HepG2 (cell line): Measurements from ENCODE around the gene SOCS1. TPM values are rescaled to one million over a fixed set of nuclear protein-coding genes. Genes with fewer than 3 reads are reported as not detected.
A peak's percentile ranks its signal among the peaks of the same experiment; 100 is the strongest.

Source experiments
- ATAD3A ChIP-seq: sonication (generic); formaldehyde crosslinking; IDR thresholded peaks from 2 replicates; pipeline ENCODE4 v1.4.0; 2020; ENCODE audit warnings: missing genetic modification reagents
- CREB3 ChIP-seq: sonication (generic); formaldehyde crosslinking; IDR thresholded peaks from 2 replicates; pipeline ENCODE4 v1.5.0; 2020; ENCODE audit warnings: missing genetic modification reagents
- ELK4 ChIP-seq: sonication (generic); formaldehyde crosslinking; IDR thresholded peaks from 2 replicates; pipeline ENCODE4 v1.9.0; 2021; ENCODE audit warnings: missing genetic modification reagents, borderline replicate concordance
- FOXO1 ChIP-seq: sonication (generic); formaldehyde crosslinking; IDR thresholded peaks from 2 replicates; pipeline ENCODE4 v1.4.0; 2020; ENCODE audit warnings: missing genetic modification reagents
- GTF3A ChIP-seq: sonication (generic); formaldehyde crosslinking; conservative IDR thresholded peaks from 2 replicates; pipeline ENCODE4 v1.4.0; 2020; ENCODE audit warnings: mild to moderate bottlenecking, missing genetic modification reagents
- HMGXB3 ChIP-seq: sonication (generic); formaldehyde crosslinking; IDR thresholded peaks from 2 replicates; pipeline ENCODE4 v1.4.0; 2020; ENCODE audit warnings: missing genetic modification reagents, borderline replicate concordance
- PBX3 ChIP-seq: sonication (generic); formaldehyde crosslinking; IDR thresholded peaks from 2 replicates; pipeline ENCODE4 v1.8.1; 2023; ENCODE audit warnings: missing genetic modification reagents, inconsistent platforms, borderline replicate concordance
- ZEB1 ChIP-seq: IDR thresholded peaks from 2 replicates; pipeline ENCODE4 v1.6.1; 2012; ENCODE audit warnings: mild to moderate bottlenecking, low read depth, inconsistent platforms; ENCODE audit not compliant: insufficient replicate concordance
- ZFP37 ChIP-seq: sonication (generic); formaldehyde crosslinking; IDR thresholded peaks from 2 replicates; pipeline ENCODE4 v1.4.0; 2020; ENCODE audit warnings: missing genetic modification reagents, borderline replicate concordance
- ZFP41 ChIP-seq: sonication (generic); formaldehyde crosslinking; IDR thresholded peaks from 2 replicates; pipeline ENCODE4 v1.4.0; 2020; ENCODE audit warnings: mild to moderate bottlenecking, missing genetic modification reagents, borderline replicate concordance
- ZNF280D ChIP-seq: sonication (generic); formaldehyde crosslinking; IDR thresholded peaks from 2 replicates; pipeline ENCODE4 v1.5.1; 2020; ENCODE audit warnings: mild to moderate bottlenecking, missing genetic modification reagents
- ZNF3 ChIP-seq: IDR thresholded peaks from 2 replicates; pipeline ENCODE4 v1.7.0; 2017; ENCODE audit warnings: inconsistent platforms
- ZNF317 ChIP-seq: sonication (generic); formaldehyde crosslinking; IDR thresholded peaks from 2 replicates; pipeline ENCODE4 v1.5.0; 2020; ENCODE audit warnings: mild to moderate bottlenecking, missing genetic modification reagents
- ZNF441 ChIP-seq: sonication (generic); formaldehyde crosslinking; IDR thresholded peaks from 2 replicates; pipeline ENCODE4 v1.7.0; 2021; ENCODE audit warnings: missing genetic modification reagents, borderline replicate concordance
- ZNF569 ChIP-seq: sonication (generic); formaldehyde crosslinking; IDR thresholded peaks from 2 replicates; pipeline ENCODE4 v1.5.0; 2020; ENCODE audit warnings: mild to moderate bottlenecking, missing genetic modification reagents, moderate library complexity, borderline replicate concordance
- ZNF768 ChIP-seq: sonication (generic); formaldehyde crosslinking; IDR thresholded peaks from 2 replicates; pipeline ENCODE4 v1.4.0; 2020; ENCODE audit warnings: missing genetic modification reagents
- ZNF792 ChIP-seq: IDR thresholded peaks from 2 replicates; pipeline ENCODE4 v1.6.1; 2016
- ZNF839 ChIP-seq: sonication (generic); formaldehyde crosslinking; IDR thresholded peaks from 2 replicates; pipeline ENCODE4 v1.4.0; 2020; ENCODE audit warnings: missing genetic modification reagents, mild to moderate bottlenecking, borderline replicate concordance
- ZSCAN20 ChIP-seq: sonication (generic); formaldehyde crosslinking; IDR thresholded peaks from 2 replicates; pipeline ENCODE4 v1.4.0; 2020; ENCODE audit warnings: missing genetic modification reagents, mild to moderate bottlenecking, borderline replicate concordance
- polyA plus RNA-seq, 8 experiments: library from polyadenylated mRNA; depleted of rRNA in 3 of 8; stranded (reverse) in 7 of 8; unstranded in 1 of 8; fragments of >200 nt; fragmentation: Illumina TruSeq in 4 of 8; extraction: Trizol in 4 of 8; gene quantifications; 2 replicates each; pipeline versions ENCODE4 v1.2.1 to v1.2.3, GENCODE V29; 2011 to 2016; ENCODE audit warnings: low read depth in 4 of 8, missing spikeins in 1 of 8, mixed read lengths in 1 of 8; ENCODE audit not compliant: insufficient read depth in 1 of 8
- total RNA-seq, 5 experiments: library from RNA; depleted of rRNA; stranded (reverse); fragments of >200 nt; fragmentation: Illumina TruSeq; extraction: Trizol; gene quantifications; 2 replicates each; pipeline ENCODE4 v1.2.3, GENCODE V29; 2016; ENCODE audit warnings: low read depth in 1 of 5

SOCS1 gene
- total and polyA plus RNA-seq, 2 of the 13 experiments (the other 11 are each of a cell fraction or from before 2014, with no cell fraction given): 5.3 to 6.3 TPM

GRCh38 chr16:11303405-11304138 is 47.6 kb upstream of the SOCS1 start (continued):
- TF ChIP-seq CREB3 (CRISPR knock-in tag) (no peak), ZNF441 (CRISPR knock-in tag) (no peak), ZSCAN20 (CRISPR knock-in tag) (no peak), ZNF317 (CRISPR knock-in tag) (no peak), ZNF280D (0 out of 2 replicates have a peak, but pooled peaks have one; percentile 27), ZNF792 (CRISPR knock-in tag) (0 out of 2 replicates have a peak, but pooled peaks have one; percentile 21), ELK4 (CRISPR knock-in tag) (no peak), GTF3A (CRISPR knock-in tag) (no peak), ZNF3 (no peak), FOXO1 (no peak; the same call in 1 of the 2 replicates), ZEB1 (no peak), ATAD3A (CRISPR knock-in tag) (no peak), ZNF569 (CRISPR knock-in tag) (no peak), ZFP37 (CRISPR knock-in tag) (no peak), ZFP41 (CRISPR knock-in tag) (no peak), ZNF768 (CRISPR knock-in tag) (peak; percentile 35; the same call in 1 of the 2 replicates), ZNF839 (CRISPR knock-in tag) (no peak), PBX3 (CRISPR knock-in tag) (no peak), HMGXB3 (CRISPR knock-in tag) (no peak)
